H1 (cell line): Measurements from ENCODE around the gene FDXACB1. TPM values are rescaled to one million over a fixed set of nuclear protein-coding genes. Genes with fewer than 3 reads are reported as not detected.

Experiments used
- SRF ChIP-seq: IDR thresholded peaks from 2 replicates; pipeline ENCODE4 v1.6.1; 2011; ENCODE audit warnings: mild to moderate bottlenecking, low read depth, low read length, moderate library complexity
- polyA plus RNA-seq, 7 experiments: library from polyadenylated mRNA; depleted of rRNA in 3 of 7; stranded (reverse) in 5 of 7; unstranded in 2 of 7; fragments of >200 nt in 5 of 7; fragments of 200-250 nt in 2 of 7; gene quantifications; 1 replicate in 5 of 7; 2 replicates in 1 of 7; 4 replicates in 1 of 7; pipeline versions ENCODE4 v1.2.1 to v1.2.3, GENCODE V29; 2011 to 2013; ENCODE audit warnings: missing spikeins in 2 of 7, mixed read lengths in 2 of 7
- total RNA-seq: library from RNA; stranded (reverse); fragmentation: NEBNext Ultra II Directional; extraction: Animal tissue kit (Norgen Biotek cat#: 25700); gene quantifications from 2 replicates; pipeline ENCODE4 v1.2.1, GENCODE V29; 2021

FDXACB1 gene
- total and polyA plus RNA-seq, 2 of the 8 experiments (the other 6 are each of a cell fraction or from before 2014, with no cell fraction given), result 1.4 to 2.3 TPM

DNA sequence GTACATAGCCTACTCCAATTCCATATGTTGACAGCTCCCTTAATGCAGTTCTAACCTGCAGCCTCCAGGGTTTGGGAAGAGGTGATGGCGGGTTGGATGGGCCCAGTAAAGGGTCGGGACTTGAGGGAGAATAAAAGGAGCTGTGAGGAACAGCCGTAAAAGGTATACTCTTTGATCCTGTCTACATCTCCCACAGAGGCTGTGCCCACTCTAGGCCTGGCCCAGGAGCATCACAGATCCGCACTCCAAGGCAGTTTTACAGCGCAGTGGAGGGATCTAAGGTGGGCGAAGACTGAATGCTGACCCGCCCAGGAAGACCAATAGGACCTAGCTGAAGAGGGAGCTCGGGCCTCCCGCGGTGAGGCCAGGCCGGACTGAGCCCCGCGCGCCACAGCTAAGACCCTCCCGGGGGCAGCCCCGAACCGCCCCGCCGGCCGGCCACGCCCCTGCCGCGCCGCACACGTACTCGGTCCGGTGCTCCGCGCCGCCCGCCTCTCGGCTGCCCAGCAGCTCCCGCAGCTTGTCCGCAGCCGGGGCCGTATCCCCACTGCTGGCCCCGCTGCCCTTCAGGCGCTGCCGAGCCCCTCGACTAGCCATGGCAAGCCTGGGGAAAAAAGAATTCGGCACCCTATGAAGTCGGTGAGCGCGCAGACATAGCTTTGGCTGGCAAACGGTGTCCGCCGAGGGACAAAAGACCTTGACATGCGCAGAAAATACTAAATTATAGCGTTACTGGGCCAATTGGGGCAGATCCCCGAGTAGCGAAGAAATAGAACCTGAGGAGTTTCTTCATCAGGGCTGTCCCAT is 7.9 kb downstream of the FDXACB1 start, which contains the start of gene ALG9 (continued):
- no peak for TF ChIP-seq SRF
